ENCODE results near the gene DPEP3.

DPEP3 gene

DNA sequence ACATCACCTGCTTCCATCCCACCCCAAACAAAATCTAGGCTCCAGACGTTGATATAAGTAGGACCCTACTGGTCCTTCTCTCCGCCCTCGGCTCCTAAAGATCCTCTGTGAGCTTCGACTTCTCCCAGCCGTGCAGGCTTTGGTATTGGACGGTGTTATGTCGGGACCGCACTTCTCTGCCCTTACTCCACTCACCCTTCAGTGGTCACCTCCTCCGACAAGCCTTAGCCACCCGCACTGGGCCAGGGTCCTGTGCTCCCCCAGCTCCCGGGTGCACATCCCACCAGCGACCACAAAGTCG, 45.2 kb downstream of the DPEP3 start:
- DNase-seq (ENCODE audit: low spot score), result no peak
- in situ Hi-C loops (cut with MboI; ENCODE audit: low sequenced_read_pairs, unreplicated experiment), result no loop called here
- TF ChIP-seq, protein P1, sequence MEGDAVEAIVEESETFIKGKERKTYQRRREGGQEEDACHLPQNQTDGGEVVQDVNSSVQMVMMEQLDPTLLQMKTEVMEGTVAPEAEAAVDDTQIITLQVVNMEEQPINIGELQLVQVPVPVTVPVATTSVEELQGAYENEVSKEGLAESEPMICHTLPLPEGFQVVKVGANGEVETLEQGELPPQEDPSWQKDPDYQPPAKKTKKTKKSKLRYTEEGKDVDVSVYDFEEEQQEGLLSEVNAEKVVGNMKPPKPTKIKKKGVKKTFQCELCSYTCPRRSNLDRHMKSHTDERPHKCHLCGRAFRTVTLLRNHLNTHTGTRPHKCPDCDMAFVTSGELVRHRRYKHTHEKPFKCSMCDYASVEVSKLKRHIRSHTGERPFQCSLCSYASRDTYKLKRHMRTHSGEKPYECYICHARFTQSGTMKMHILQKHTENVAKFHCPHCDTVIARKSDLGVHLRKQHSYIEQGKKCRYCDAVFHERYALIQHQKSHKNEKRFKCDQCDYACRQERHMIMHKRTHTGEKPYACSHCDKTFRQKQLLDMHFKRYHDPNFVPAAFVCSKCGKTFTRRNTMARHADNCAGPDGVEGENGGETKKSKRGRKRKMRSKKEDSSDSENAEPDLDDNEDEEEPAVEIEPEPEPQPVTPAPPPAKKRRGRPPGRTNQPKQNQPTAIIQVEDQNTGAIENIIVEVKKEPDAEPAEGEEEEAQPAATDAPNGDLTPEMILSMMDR (IDR thresholded peaks at IDR 0.05; ENCODE audit: borderline replicate concordance, control extremely low read depth, extremely low read depth, insufficient read depth, missing control alignments), result no peak

DNA sequence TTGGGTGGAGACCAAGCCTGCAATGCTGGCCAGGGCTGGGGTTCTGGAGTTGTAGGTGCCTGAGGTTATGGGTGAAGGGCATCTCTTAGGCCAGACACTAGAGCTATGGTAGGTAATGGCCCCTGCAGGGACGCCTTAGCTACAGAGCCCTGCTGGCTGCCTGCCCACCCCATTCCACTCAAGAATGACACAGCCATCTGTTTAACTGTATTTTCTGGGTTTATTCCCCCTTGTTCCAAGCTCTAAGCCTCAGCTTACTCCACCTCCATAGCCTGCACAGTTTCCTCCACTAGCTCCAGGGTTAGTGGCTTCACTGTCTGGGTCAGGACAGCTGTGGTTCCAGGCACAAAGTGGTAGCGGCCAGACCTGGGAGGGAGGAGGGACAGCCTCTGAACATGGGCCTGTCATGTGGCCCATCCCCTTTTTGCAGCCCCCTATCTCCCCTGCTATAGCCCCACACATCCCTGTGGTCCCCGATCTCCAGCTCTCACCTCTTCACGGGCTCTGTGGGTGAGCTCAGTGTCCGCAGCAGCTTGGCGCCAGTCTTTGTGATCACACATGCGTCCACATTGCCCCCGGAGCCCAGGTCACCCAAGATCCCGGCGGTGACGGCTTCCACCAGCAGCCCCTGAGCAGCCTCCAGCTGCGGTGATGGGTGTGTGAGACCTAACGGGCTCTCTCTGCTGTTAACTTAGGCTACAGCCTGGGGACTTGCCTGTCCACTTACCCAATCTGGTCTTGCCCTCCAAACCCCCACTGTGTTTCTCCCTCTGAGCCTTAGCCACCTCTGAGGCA, 45.8 kb downstream of the DPEP3 start:
- TF ChIP-seq, protein P1 (IDR thresholded peaks at IDR 0.05; ENCODE audit: borderline replicate concordance, control extremely low read depth, extremely low read depth, insufficient read depth, missing control alignments), result no peak
- in situ Hi-C loops (cut with MboI; ENCODE audit: low sequenced_read_pairs, unreplicated experiment), result no loop called here
- DNase-seq (ENCODE audit: low spot score), result no peak

DNA sequence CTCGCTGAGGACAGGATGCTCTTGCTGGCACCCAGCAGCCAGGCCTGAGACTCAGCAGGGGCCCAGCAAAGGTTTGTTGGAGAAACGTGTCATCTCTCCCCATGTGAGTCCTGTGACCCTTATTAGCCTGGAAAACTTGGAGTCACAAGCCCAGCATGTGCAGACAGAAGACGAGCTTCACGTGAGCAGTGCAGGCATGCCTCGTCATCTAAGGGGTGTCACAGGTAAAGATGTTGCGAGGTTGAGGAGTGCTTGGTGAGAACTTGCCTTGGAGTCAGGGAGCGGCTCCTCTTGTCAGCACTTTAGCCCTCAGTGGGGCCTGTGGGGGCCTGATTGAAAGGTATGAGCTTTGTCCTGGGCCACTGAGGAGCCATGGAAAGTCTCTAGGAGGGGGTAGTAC, 46.5 kb downstream of the DPEP3 start:
- in situ Hi-C loops (cut with MboI; ENCODE audit: low sequenced_read_pairs, unreplicated experiment), result no loop called here
- TF ChIP-seq, protein P1 (IDR thresholded peaks at IDR 0.05; ENCODE audit: borderline replicate concordance, control extremely low read depth, extremely low read depth, insufficient read depth, missing control alignments), result no peak
- DNase-seq (ENCODE audit: low spot score), result no peak

DNA sequence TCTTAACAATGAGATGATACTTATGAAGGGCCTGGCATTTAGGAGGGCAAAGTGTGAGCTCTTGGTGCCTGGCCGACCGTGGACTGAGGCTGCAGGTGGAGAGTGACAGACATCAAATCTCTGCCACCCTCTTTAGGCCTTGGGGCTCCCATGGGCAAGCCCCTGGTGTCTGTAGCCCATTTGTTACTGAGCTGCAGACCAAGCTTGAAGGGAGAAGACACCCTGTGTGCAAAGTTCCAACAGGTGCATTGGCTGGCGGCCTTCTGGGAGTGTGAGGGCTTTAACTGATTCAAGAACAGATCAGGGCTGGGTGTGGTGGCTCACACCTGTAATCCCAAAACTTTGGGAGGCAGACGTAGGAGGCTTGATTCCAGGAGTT, 47.8 kb downstream of the DPEP3 start:
- in situ Hi-C loops (cut with MboI; ENCODE audit: low sequenced_read_pairs, unreplicated experiment), result no loop called here
- DNase-seq (ENCODE audit: low spot score), result no peak
- TF ChIP-seq, protein P1 (IDR thresholded peaks at IDR 0.05; ENCODE audit: borderline replicate concordance, control extremely low read depth, extremely low read depth, insufficient read depth, missing control alignments), result no peak

DNA sequence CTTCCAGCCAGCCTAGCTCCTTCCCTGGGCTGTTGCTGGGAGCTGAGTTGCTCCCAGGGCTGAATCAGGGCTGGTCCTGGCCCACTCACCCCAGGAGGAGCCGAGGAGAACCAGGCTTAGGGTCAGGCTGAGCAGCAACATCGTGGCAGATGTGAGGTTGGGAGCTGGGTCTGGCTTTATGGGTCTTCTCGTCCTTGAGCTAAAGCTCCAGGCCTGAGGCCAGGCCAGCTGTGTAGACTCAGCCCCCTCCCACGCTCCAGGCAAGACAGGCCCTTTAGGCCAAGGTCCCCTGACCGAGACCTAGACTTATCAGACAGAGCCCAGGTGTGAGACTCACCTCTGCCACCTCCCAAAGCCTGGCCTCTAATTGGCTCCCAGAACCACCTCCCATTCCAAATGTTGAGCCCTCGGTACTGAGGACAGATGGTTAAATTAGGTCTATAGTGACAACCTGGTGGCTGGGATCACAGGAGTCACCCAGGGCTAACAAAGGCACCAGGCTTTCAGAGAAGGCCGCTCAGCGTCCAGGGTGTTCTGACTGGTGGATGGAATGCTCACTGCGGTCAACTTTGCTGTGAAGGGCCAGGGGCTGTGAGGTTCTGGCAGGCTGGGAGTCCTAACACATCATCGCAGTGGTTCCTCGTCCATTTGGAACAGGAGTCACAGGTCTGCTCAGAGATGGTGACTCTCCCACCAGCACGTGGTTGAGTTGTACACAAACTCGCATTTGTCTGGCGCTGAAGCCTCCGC, 48.4 kb downstream of the DPEP3 start, which contains the start of gene CTRL:
Gene CTRL (minus strand): TSS at position 151 of the 750 bp plus-strand sequence. CDS start 10 bp downstream, at position 141.
- TF ChIP-seq, protein P1 (IDR thresholded peaks at IDR 0.05; ENCODE audit: borderline replicate concordance, control extremely low read depth, extremely low read depth, insufficient read depth, missing control alignments), result no peak
- DNase-seq (ENCODE audit: low spot score), result no peak
- in situ Hi-C loops (cut with MboI; ENCODE audit: low sequenced_read_pairs, unreplicated experiment), result no loop called here

DNA sequence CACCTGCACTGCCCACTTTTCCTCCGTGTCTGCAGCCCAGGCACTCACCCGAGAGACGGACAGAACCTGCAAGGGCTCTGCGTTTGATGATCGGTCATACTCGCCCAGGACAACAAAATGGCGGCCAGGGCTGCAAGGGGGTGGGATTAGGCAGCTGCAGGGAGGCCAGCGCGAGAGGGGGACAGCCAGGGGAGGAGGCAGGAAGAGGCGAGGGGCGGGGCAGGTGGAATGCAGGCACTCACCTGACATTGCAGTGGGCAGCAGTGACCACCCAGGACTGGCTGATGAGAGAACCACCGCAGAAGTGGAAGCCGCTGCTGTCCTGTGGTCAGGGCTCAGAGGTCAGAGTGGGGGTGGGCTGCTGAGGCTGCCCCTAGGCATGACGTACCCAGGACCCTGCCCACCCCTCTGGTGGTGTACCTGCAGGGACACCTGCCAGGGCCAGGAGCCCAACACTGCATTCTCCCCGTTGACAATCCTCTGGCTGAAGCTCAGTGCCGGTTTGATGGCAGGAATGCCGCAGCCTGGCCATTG, 49.6 kb downstream of the DPEP3 start:
- in situ Hi-C loops (cut with MboI; ENCODE audit: low sequenced_read_pairs, unreplicated experiment), result no loop called here
- TF ChIP-seq, protein P1 (IDR thresholded peaks at IDR 0.05; ENCODE audit: borderline replicate concordance, control extremely low read depth, extremely low read depth, insufficient read depth, missing control alignments), result no peak
- no peak for DNase-seq (ENCODE audit: low spot score)

All from GM13976 (cell line).